Endothelial cell (in vitro differentiated cells): ENCODE data around the gene OPN1MW3. TPM values are rescaled to one million over a fixed set of nuclear protein-coding genes. Genes with fewer than 3 reads are reported as not detected.
"Not testable (repeated sequence)": the region's sequence is repeated elsewhere in the genome, so short reads cannot be mapped to it uniquely, and the experiment has no call there.

Experiments used
- DNase-seq: peaks from one replicate; pipeline ENCODE4 v3.0.0; 2021; ENCODE audit warnings: low spot score
- H3K27ac Mint-ChIP-seq: one replicate; pipeline ENCODE4 v1.8.0; 2021; ENCODE audit warnings: mixed read lengths, inconsistent platforms; ENCODE audit not compliant: unreplicated experiment
- H3K27me3 Mint-ChIP-seq: one replicate; pipeline ENCODE4 v1.8.0; 2021; ENCODE audit warnings: mild to moderate bottlenecking, moderate library complexity, mixed read lengths, inconsistent platforms; ENCODE audit not compliant: unreplicated experiment
- H3K36me3 Mint-ChIP-seq: one replicate; pipeline ENCODE4 v1.8.0; 2021; ENCODE audit warnings: mild to moderate bottlenecking, low read depth, mixed read lengths, inconsistent platforms; ENCODE audit not compliant: unreplicated experiment
- H3K4me1 Mint-ChIP-seq: one replicate; pipeline ENCODE4 v1.8.0; 2021; ENCODE audit warnings: mild to moderate bottlenecking, mixed read lengths, inconsistent platforms; ENCODE audit not compliant: unreplicated experiment
- H3K4me3 Mint-ChIP-seq: one replicate; pipeline ENCODE4 v1.8.0; 2021; ENCODE audit warnings: mild to moderate bottlenecking, mixed read lengths, inconsistent platforms; ENCODE audit not compliant: unreplicated experiment
- H3K9me3 Mint-ChIP-seq: one replicate; pipeline ENCODE4 v1.8.0; 2021; ENCODE audit warnings: mixed read lengths, inconsistent platforms; ENCODE audit not compliant: unreplicated experiment
- total RNA-seq: library from RNA; stranded (reverse); fragmentation: NEBNext Ultra II Directional; extraction: Animal tissue kit (Norgen Biotek cat#: 25700); gene quantifications from one replicate; pipeline ENCODE4 v1.2.1, GENCODE V29; 2021; ENCODE audit not compliant: unreplicated experiment
- TF ChIP-seq, protein P1 (sequence below): fragments of 200-600 bp; sonication (generic); IDR thresholded peaks from one replicate; pipeline ENCODE4 v1.5.0; 2021; ENCODE audit warnings: antibody characterized with exemption; ENCODE audit not compliant: unreplicated experiment

OPN1MW3 gene
- total RNA-seq, 1 donor from 2014 or later, result not detected

- DNase-seq, result no peak
- H3K4me3 Mint-ChIP-seq, result no peak within 1 kb of the TSS
Observed at GRCh38 chrX:154295664-154296310, 38.4 kb downstream of the OPN1MW3 start, which contains the start of gene TKTL1. Gene TKTL1, plus strand, starts transcription at chrX:154295795. Its CDS starts 65 bp downstream, at chrX:154295860.

DNA sequence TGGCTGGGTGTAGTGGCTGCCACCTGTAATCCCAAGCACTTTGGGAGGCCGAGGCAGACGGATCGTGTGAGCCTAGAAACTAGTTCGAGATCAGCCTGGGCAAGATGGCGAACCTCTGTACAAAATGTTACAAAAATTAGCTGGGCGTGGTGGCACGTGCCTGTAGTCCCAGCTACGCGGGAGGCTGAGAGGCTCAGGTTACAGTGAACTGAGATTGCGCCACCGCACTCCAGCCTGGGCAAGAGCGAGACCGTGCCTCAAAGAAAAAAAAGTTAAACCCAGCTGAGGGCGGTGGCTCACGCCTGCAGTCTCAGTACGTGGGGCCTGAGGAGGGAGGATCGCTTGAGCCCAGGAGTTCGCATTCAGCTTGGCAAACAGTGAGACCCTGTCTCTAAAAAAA lies 39.3 kb downstream of the OPN1MW3 start:
- H3K36me3 Mint-ChIP-seq, result no peaks in the 10 kb centered on the region

More at GRCh38 chrX:154295664-154296310, 38.4 kb downstream of the OPN1MW3 start, which contains the start of gene TKTL1:
- Mint-ChIP-seq H3K9me3 (no peaks in the 10 kb centered on the region), H3K27me3 (no peaks in the 10 kb centered on the region), H3K27ac (no peak within 1 kb of the TSS), H3K36me3 (no peaks in the 10 kb centered on the region), H3K4me1 (no peaks in the 10 kb centered on the region)
- TF ChIP-seq, protein P1, sequence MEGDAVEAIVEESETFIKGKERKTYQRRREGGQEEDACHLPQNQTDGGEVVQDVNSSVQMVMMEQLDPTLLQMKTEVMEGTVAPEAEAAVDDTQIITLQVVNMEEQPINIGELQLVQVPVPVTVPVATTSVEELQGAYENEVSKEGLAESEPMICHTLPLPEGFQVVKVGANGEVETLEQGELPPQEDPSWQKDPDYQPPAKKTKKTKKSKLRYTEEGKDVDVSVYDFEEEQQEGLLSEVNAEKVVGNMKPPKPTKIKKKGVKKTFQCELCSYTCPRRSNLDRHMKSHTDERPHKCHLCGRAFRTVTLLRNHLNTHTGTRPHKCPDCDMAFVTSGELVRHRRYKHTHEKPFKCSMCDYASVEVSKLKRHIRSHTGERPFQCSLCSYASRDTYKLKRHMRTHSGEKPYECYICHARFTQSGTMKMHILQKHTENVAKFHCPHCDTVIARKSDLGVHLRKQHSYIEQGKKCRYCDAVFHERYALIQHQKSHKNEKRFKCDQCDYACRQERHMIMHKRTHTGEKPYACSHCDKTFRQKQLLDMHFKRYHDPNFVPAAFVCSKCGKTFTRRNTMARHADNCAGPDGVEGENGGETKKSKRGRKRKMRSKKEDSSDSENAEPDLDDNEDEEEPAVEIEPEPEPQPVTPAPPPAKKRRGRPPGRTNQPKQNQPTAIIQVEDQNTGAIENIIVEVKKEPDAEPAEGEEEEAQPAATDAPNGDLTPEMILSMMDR, result no peak

GRCh38 chrX:154298312-154298711 lies 40.9 kb downstream of the OPN1MW3 start:
- DNase-seq, result no peak
- no peaks in the 10 kb centered on the region for H3K27me3 Mint-ChIP-seq
- no peaks in the 10 kb centered on the region for H3K9me3 Mint-ChIP-seq
- TF ChIP-seq, protein P1, result no peak
- H3K36me3 Mint-ChIP-seq, result no peaks in the 10 kb centered on the region
- H3K4me3 Mint-ChIP-seq, result no peak overlapping the region
- no peak overlapping the region for H3K27ac Mint-ChIP-seq
- H3K4me1 Mint-ChIP-seq, result no peaks in the 10 kb centered on the region

More for the DNA sequence above, 39.3 kb downstream of the OPN1MW3 start:
- Mint-ChIP-seq H3K27me3 (no peaks in the 10 kb centered on the region), H3K9me3 (no peaks in the 10 kb centered on the region), H3K27ac (no peak overlapping the region), H3K4me3 (no peak overlapping the region), H3K4me1 (no peaks in the 10 kb centered on the region)
- no peak for DNase-seq
- TF ChIP-seq, protein P1, result no peak

DNA sequence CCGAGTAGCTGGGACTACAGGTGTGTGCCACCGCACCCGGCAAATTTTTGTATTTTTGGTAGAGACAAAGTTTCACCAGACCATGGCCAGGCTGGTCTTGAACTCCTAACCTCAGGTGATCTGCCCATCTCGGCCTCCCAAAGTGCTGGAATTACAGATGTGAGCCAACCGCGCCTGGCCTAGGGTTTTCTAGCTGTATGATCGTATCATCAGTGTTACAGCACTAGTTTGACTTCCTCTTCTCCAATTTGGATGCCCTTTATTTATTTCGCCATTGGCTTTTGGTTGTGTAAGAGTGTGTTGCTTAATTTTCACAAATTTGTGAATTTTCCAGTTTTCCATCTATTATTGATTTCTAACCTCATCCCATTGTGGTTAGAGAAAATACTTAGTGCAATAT lies 43.4 kb downstream of the OPN1MW3 start:
- no peak for DNase-seq
- TF ChIP-seq, protein P1, result no peak
- no peaks in the 10 kb centered on the region for H3K27me3 Mint-ChIP-seq
- H3K9me3 Mint-ChIP-seq, result no peaks in the 10 kb centered on the region
- no peaks in the 10 kb centered on the region for H3K36me3 Mint-ChIP-seq
- no peaks in the 10 kb centered on the region for H3K4me1 Mint-ChIP-seq
- no peak overlapping the region for H3K4me3 Mint-ChIP-seq
- H3K27ac Mint-ChIP-seq, result no peak overlapping the region

GRCh38 chrX:154302998-154303397 lies 45.6 kb downstream of the OPN1MW3 start:
- not testable (repeated sequence) for H3K27me3 Mint-ChIP-seq, H3K36me3 Mint-ChIP-seq, H3K4me1 Mint-ChIP-seq, H3K4me3 Mint-ChIP-seq, DNase-seq, H3K9me3 Mint-ChIP-seq, H3K27ac Mint-ChIP-seq
